ENCODE measurements around the gene ALAD.

GRCh38 chr9:113425072-113425471 is 24.0 kb upstream of the ALAD start:
- TF ChIP-seq POLR2AphosphoS5 (IDR thresholded peaks at IDR 0.05; ENCODE audit: low read depth, low read length) (no peak), TAF1 (IDR thresholded peaks at IDR 0.05; ENCODE audit: borderline replicate concordance, low read depth, low read length) (no peak), POLR2A (IDR thresholded peaks at IDR 0.05; ENCODE audit: low read depth, low read length) (no peak)
